ENCODE results near the gene SUDS3. TPM values are rescaled to one million over a fixed set of nuclear protein-coding genes. Genes with fewer than 3 reads are reported as not detected.

The SUDS3 gene
- total and polyA plus RNA-seq, 2 donors (not counting 1 experiment from before 2014, with no cell fraction given) = 12.1 to 53.9 TPM

DNA sequence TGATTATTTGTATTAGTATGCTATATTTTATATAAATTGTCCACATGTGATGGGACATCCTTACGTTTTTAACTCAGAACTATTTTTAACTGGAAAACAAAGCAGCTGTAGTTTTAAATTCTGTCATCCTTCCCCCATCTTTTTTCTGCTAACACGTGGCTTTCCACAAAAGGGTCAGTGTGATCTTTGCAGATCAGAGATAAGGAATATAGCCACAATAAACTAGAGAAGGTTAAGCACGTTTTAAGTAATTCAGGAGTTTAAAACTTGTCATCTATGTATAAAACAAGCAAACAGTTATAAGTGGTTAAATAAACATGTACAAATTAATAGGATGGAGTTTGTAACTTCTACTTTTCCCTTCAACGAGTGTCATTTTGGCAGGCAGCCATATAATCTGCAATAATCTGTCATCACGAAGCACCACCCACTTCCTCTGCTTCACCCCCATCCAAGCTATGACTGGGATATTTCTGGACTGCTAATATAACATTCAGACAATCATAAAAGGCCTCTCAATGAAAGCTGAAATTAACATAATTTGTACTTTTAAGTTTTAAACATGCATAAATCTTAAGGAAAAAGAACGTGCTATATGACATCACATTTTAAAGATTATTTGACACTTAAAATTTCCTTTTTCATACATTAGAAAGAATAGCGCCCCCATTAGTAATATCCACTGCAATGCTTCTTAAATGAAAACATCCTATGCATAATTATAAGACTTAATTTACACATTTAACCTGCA is 18.9 kb upstream of the SUDS3 start:
- ATAC-seq (ENCODE audit: low read depth) = peak; percentile 50
- H3K4me2 ChIP-seq (replicated peaks; ENCODE audit: low read depth, low read length, poor library complexity, severe bottlenecking) = peak overlapping the region; percentile 77
- peaks cover 23 to 38% of the 10 kb centered on the region in 2 donors for H3K4me1 ChIP-seq (ENCODE audit: control insufficient read depth in 2 of 2, insufficient read depth in 2 of 2, low read length in 2 of 2)

More for the DNA sequence above, 18.9 kb upstream of the SUDS3 start:
- Histone ChIP-seq H3K9me3 (ENCODE audit: control extremely low read depth in 1 of 3, control insufficient read depth in 2 of 3, insufficient read depth in 1 of 3, low read length in 2 of 3) (peaks cover 0 to 9% (median 2%) of the 10 kb centered on the region in 3 donors), H3K4me3 (ENCODE audit: control extremely low read depth in 1 of 5, extremely low read depth in 1 of 5, insufficient read depth in 1 of 5, low read depth in 2 of 5, low read length in 4 of 5) (peak overlapping the region in 4 of 5 experiments; percentile 15 to 92 (median 48)), H3K27ac (ENCODE audit: low read length in 2 of 2) (peak overlapping the region; percentile 43 to 87), H3K36me3 (replicated peaks in 1 of 2; ENCODE audit: control extremely low read depth in 1 of 2, control insufficient read depth in 1 of 2, extremely low read depth in 1 of 2, insufficient read depth in 2 of 2, low read length in 1 of 2) (peaks cover 7 to 9% of the 10 kb centered on the region in 2 experiments), H3K9ac (ENCODE audit: low read length) (peak overlapping the region; percentile 71), H3K79me2 (ENCODE audit: control insufficient read depth, insufficient read depth, low read length) (peaks cover 89% of the 10 kb centered on the region), H3K27me3 (replicated peaks in 1 of 4; ENCODE audit: control extremely low read depth in 1 of 4, control insufficient read depth in 3 of 4, insufficient read depth in 4 of 4, low read length in 3 of 4) (no peaks in the 10 kb centered on the region), H2AFZ (ENCODE audit: insufficient read depth, low read depth, low read length, poor library complexity, severe bottlenecking) (peak overlapping the region; percentile 59), H4K20me1 (ENCODE audit: control insufficient read depth, insufficient read depth, low read length, poor library complexity, severe bottlenecking) (peaks cover 13% of the 10 kb centered on the region)
- CTCF ChIA-PET = interaction anchor here (0.7 to 4.9 kb wide), 5 partner anchors 10 to 176 kb away, joined by 4 to 52 read pairs (median 6); partner anchors contain the start of gene SUDS3
- H3K27me3 Mint-ChIP-seq = no peaks in the 10 kb centered on the region
- peak; percentile 33 for TF ChIP-seq CTCF (IDR thresholded peaks at IDR 0.05)
- no peak for TF ChIP-seq EZH2 (IDR thresholded peaks at IDR 0.05; ENCODE audit: borderline replicate concordance, insufficient read depth, low read depth, low read length, poor library complexity, severe bottlenecking)
- H3K4me3 Mint-ChIP-seq = peak overlapping the region; percentile 93
- peaks cover 2% of the 10 kb centered on the region for H3K9me3 Mint-ChIP-seq (ENCODE audit: insufficient read depth)
- POLR2A ChIA-PET = interaction anchor here (0.6 to 1.5 kb wide), 3 partner anchors 15 to 27 kb away, joined by 4 to 15 read pairs (median 6); partner anchors contain the start of genes SUDS3 and TAOK3
- intact Hi-C loops (cut with micrococcal nuclease) = loop anchor here (5.0 kb wide), 2 partner anchors 35 to 55 kb away; no protein-coding TSS in a partner anchor
- H3K27ac Mint-ChIP-seq = peak overlapping the region; percentile 69
- DNase-seq = peak; percentile 76
- H3K4me1 Mint-ChIP-seq = peaks cover 42% of the 10 kb centered on the region
- no CpG with 5 or more reads among the region's 7 CpGs for WGBS (ENCODE audit: insufficient coverage)
